Mesendoderm (in vitro differentiated cells): ENCODE results near the gene MYL7.
"Not testable (repeated sequence)": the region's sequence is repeated elsewhere in the genome, so short reads cannot be mapped to it uniquely, and the experiment has no call there.

Source experiments
- DNase-seq: peaks from one replicate; pipeline ENCODE4 v3.0.0; 2013
- H2AK5ac ChIP-seq: 2 replicates; pipeline ENCODE4 v1.6.1; 2013; ENCODE audit warnings: low read length, inconsistent platforms
- H2BK120ac ChIP-seq: 2 replicates; pipeline ENCODE4 v1.6.1; 2013; ENCODE audit warnings: low read depth, mild to moderate bottlenecking, low read length, moderate library complexity, mixed read lengths
- H2BK15ac ChIP-seq: replicated peaks from 2 replicates; pipeline ENCODE4 v1.6.1; 2013; ENCODE audit warnings: low read depth, mild to moderate bottlenecking, moderate library complexity
- H2BK5ac ChIP-seq: 2 replicates; pipeline ENCODE4 v1.6.1; 2013; ENCODE audit warnings: low read length, inconsistent platforms
- H3K18ac ChIP-seq: 2 replicates; pipeline ENCODE4 v1.6.1; 2013; ENCODE audit warnings: mild to moderate bottlenecking, low read length, mixed read lengths
- H3K23ac ChIP-seq: one replicate; pipeline ENCODE4 v1.6.1; 2013; ENCODE audit warnings: low read length
- H3K27ac ChIP-seq: 2 replicates; pipeline ENCODE4 v1.5.1; 2013; ENCODE audit warnings: low read depth, mild to moderate bottlenecking, inconsistent platforms, low read length, moderate library complexity
- H3K27me3 ChIP-seq: 2 replicates; pipeline ENCODE4 v1.6.1; 2013; ENCODE audit warnings: low read length, control low read depth, mild to moderate bottlenecking, inconsistent platforms; ENCODE audit not compliant: insufficient read depth, poor library complexity
- H3K36me3 ChIP-seq: 2 replicates; pipeline ENCODE4 v1.6.1; 2013; ENCODE audit warnings: low read length, inconsistent platforms; ENCODE audit not compliant: control insufficient read depth, insufficient read depth
- H3K4ac ChIP-seq: one replicate; pipeline ENCODE4 v1.6.1; 2013; ENCODE audit warnings: low read depth, mild to moderate bottlenecking, low read length, moderate library complexity
- H3K4me1 ChIP-seq: 2 replicates; pipeline ENCODE4 v1.6.1; 2013; ENCODE audit warnings: low read depth, low read length, inconsistent platforms; ENCODE audit not compliant: control insufficient read depth
- H3K4me2 ChIP-seq: 2 replicates; pipeline ENCODE4 v1.6.1; 2013; ENCODE audit warnings: low read length
- H3K4me3 ChIP-seq: 2 replicates; pipeline ENCODE4 v1.5.1; 2013; ENCODE audit warnings: mild to moderate bottlenecking, low read length
- H3K56ac ChIP-seq: one replicate; pipeline ENCODE4 v1.6.1; 2013; ENCODE audit warnings: low read length
- H3K79me1 ChIP-seq: 2 replicates; pipeline ENCODE4 v1.6.1; 2013; ENCODE audit warnings: low read length, inconsistent platforms
- H3K79me2 ChIP-seq: 2 replicates; pipeline ENCODE4 v1.6.1; 2013; ENCODE audit warnings: mild to moderate bottlenecking, low read length; ENCODE audit not compliant: control insufficient read depth, insufficient read depth
- H3K9ac ChIP-seq: 2 replicates; pipeline ENCODE4 v1.6.1; 2013; ENCODE audit warnings: low read length, inconsistent platforms
- H4K5ac ChIP-seq: one replicate; pipeline ENCODE4 v1.6.1; 2013; ENCODE audit warnings: low read length
- H4K8ac ChIP-seq: one replicate; pipeline ENCODE4 v1.6.1; 2013; ENCODE audit warnings: low read depth, mild to moderate bottlenecking, control low read depth, low read length, moderate library complexity
- WGBS: extraction: QIAGEN DNeasy Blood & Tissue Kit; methylation state at CpG from one replicate; pipeline ENCODE4 v1.1.7; 2013; ENCODE audit warnings: low lambda C conversion rate, missing lambda C conversion rate; ENCODE audit not compliant: insufficient coverage; ENCODE audit errors: extremely low coverage; 5-methylcytosine and 5-hydroxymethylcytosine counted together

Gene MYL7

GRCh38 chr7:44180631-44181030 is 39.5 kb upstream of the MYL7 start:
- Histone ChIP-seq H4K5ac (no peak overlapping the region), H3K4me3 (no peak overlapping the region), H3K23ac (no peak overlapping the region), H3K4ac (no peak overlapping the region), H3K4me1 (no peaks in the 10 kb centered on the region), H3K27me3 (no peaks in the 10 kb centered on the region), H3K9ac (no peak overlapping the region), H3K79me2 (no peaks in the 10 kb centered on the region), H3K4me2 (no peak overlapping the region), H2BK5ac (no peak overlapping the region), H3K56ac (no peak overlapping the region), H3K18ac (no peak overlapping the region), H4K8ac (no peak overlapping the region), H2BK120ac (no peak overlapping the region), H3K36me3 (no peaks in the 10 kb centered on the region), H2AK5ac (no peak overlapping the region), H3K27ac (no peak overlapping the region), H3K79me1 (no peaks in the 10 kb centered on the region), H2BK15ac (no peak overlapping the region)
- DNase-seq: no peak
- WGBS: no CpG with 5 or more reads among the region's 3 CpGs

- Histone ChIP-seq H3K79me2 (no peaks in the 10 kb centered on the region), H3K27me3 (no peaks in the 10 kb centered on the region)
- peak; percentile 41 for DNase-seq
Observed at GRCh38 chr7:44177570-44178131, 36.5 kb upstream of the MYL7 start.

DNA sequence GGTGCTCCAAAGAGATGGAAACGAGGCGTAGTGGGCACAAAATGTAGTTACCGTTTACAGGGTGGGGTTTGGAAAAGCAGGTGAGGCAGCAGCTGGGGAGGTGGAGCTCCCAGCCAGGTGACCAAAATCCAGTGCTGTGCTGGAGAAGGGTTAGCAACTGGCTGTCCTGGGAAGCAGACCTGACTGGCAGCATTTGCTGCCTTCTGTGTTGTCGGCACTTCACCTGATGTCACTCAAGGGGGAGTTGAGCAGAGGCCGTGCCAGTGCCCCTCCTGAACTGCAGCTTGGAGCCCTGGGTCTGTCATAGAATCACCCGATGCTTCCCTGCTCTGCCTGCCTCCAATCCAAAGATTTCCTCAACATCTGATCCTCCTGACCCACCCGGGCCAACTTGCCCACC is 35.4 kb upstream of the MYL7 start:
- H3K23ac ChIP-seq: no peak overlapping the region
- no peak overlapping the region for H2AK5ac ChIP-seq
- no peak overlapping the region for H3K4me2 ChIP-seq
- H2BK120ac ChIP-seq: no peak overlapping the region
- no peak overlapping the region for H2BK15ac ChIP-seq
- WGBS: no CpG with 5 or more reads among the region's 7 CpGs
- H3K79me1 ChIP-seq: no peaks in the 10 kb centered on the region
- H3K4ac ChIP-seq: no peak overlapping the region
- H3K56ac ChIP-seq: no peak overlapping the region
- no peak overlapping the region for H2BK5ac ChIP-seq
- no peak overlapping the region for H3K4me3 ChIP-seq
- no peak overlapping the region for H4K8ac ChIP-seq
- no peaks in the 10 kb centered on the region for H3K27me3 ChIP-seq
- no peak overlapping the region for H3K9ac ChIP-seq
- H3K27ac ChIP-seq: no peak overlapping the region
- H3K79me2 ChIP-seq: no peaks in the 10 kb centered on the region
- no peaks in the 10 kb centered on the region for H3K36me3 ChIP-seq
- no peak for DNase-seq
- no peaks in the 10 kb centered on the region for H3K4me1 ChIP-seq
- no peak overlapping the region for H3K18ac ChIP-seq
- no peak overlapping the region for H4K5ac ChIP-seq

More at GRCh38 chr7:44177570-44178131, 36.5 kb upstream of the MYL7 start:
- Histone ChIP-seq H3K56ac (no peak overlapping the region), H3K23ac (no peak overlapping the region), H3K79me1 (no peaks in the 10 kb centered on the region), H3K4ac (no peak overlapping the region), H3K9ac (no peak overlapping the region), H2AK5ac (no peak overlapping the region), H2BK120ac (no peak overlapping the region), H2BK5ac (no peak overlapping the region), H2BK15ac (no peak overlapping the region), H3K18ac (no peak overlapping the region), H4K8ac (no peak overlapping the region), H3K4me1 (no peaks in the 10 kb centered on the region), H3K36me3 (no peaks in the 10 kb centered on the region), H3K27ac (no peak overlapping the region), H3K4me2 (no peak overlapping the region), H4K5ac (no peak overlapping the region), H3K4me3 (no peak overlapping the region)
- WGBS: no CpG with 5 or more reads among the region's 4 CpGs

DNA sequence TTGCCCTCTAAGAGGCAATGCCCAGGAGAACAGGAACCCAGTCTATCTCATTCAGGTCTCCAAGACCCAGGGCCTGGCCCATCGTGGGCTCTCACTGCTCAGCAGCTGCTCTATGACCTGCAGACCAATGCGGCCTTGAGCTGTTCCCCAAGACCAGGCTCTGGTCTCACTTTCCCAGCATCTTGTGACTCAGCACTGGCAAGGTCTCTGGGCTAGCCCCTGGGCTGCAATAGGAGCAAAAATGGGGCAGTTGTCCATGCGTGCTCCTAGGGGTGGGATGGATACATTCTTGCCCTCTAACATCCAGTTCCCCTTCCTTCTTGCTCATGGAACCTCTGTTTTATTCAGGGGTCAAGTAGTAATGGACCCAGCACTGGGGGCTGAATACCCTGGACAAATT is 34.6 kb upstream of the MYL7 start:
- Histone ChIP-seq H2BK15ac (no peak overlapping the region), H3K56ac (no peak overlapping the region), H3K4me2 (no peak overlapping the region), H3K36me3 (no peaks in the 10 kb centered on the region), H2AK5ac (no peak overlapping the region), H3K27ac (no peak overlapping the region), H4K8ac (no peak overlapping the region), H4K5ac (no peak overlapping the region), H3K9ac (no peak overlapping the region), H2BK120ac (no peak overlapping the region), H2BK5ac (no peak overlapping the region), H3K4me3 (no peak overlapping the region), H3K79me1 (no peaks in the 10 kb centered on the region), H3K18ac (no peak overlapping the region), H3K4me1 (no peaks in the 10 kb centered on the region), H3K27me3 (no peaks in the 10 kb centered on the region), H3K4ac (no peak overlapping the region), H3K79me2 (no peaks in the 10 kb centered on the region), H3K23ac (no peak overlapping the region)
- WGBS: no CpG with 5 or more reads among the region's 3 CpGs
- no peak for DNase-seq

GRCh38 chr7:44174694-44174948 is 33.5 kb upstream of the MYL7 start:
- H4K5ac ChIP-seq, H3K79me2 ChIP-seq, H2BK15ac ChIP-seq, H3K4ac ChIP-seq, H3K4me3 ChIP-seq, H3K9ac ChIP-seq, H3K27ac ChIP-seq, H2BK120ac ChIP-seq, H3K23ac ChIP-seq, H3K56ac ChIP-seq, H3K27me3 ChIP-seq, H3K4me2 ChIP-seq, H3K79me1 ChIP-seq, H3K36me3 ChIP-seq, H4K8ac ChIP-seq, DNase-seq, H3K4me1 ChIP-seq, H2BK5ac ChIP-seq, H2AK5ac ChIP-seq, H3K18ac ChIP-seq: not testable (repeated sequence)
- no CpG with 5 or more reads among the region's 1 CpG for WGBS

GRCh38 chr7:44173911-44174693 is 33.0 kb upstream of the MYL7 start:
- no peak overlapping the region for H3K27ac ChIP-seq
- no CpG with 5 or more reads among the region's 3 CpGs for WGBS

More at GRCh38 chr7:44173911-44174693, 33.0 kb upstream of the MYL7 start:
- Histone ChIP-seq H4K5ac (no peak overlapping the region), H4K8ac (no peak overlapping the region), H3K9ac (no peak overlapping the region), H2BK5ac (no peak overlapping the region), H3K4me1 (no peaks in the 10 kb centered on the region), H3K18ac (no peak overlapping the region), H3K4me3 (no peak overlapping the region), H3K23ac (no peak overlapping the region), H3K4me2 (no peak overlapping the region), H3K27me3 (no peaks in the 10 kb centered on the region), H3K79me1 (no peaks in the 10 kb centered on the region), H3K36me3 (no peaks in the 10 kb centered on the region), H3K79me2 (no peaks in the 10 kb centered on the region), H2BK120ac (no peak overlapping the region), H2BK15ac (no peak overlapping the region), H3K56ac (no peak overlapping the region), H2AK5ac (no peak overlapping the region), H3K4ac (no peak overlapping the region)
- DNase-seq: no peak
